IMR-90 (cell line): ENCODE results near the gene SPHK2. TPM values are rescaled to one million over a fixed set of nuclear protein-coding genes. Genes with fewer than 3 reads are reported as not detected.

Experiments used
- ATAC-seq: fragments of 200-7000 bp; cut with Tn5 transposase; 2 replicates; pipeline ENCODE4 v1.9.1; 2020; ENCODE audit warnings: low read depth, mild to moderate bottlenecking, moderate library complexity
- BruUV-seq: library from RNA; stranded (reverse); fragments of 400-500 nt; replicated peaks from 2 replicates; lab custom pipeline; 2021; lab: Mats Ljungman, UMichigan
- CTCF ChIA-PET: fragments of 300-600 bp; formaldehyde crosslinking; extraction: SDS; loops from one replicate; lab custom pipeline; 2021; ENCODE audit warnings: antibody characterized with exemption; lab: Yijun Ruan, JAX
- POLR2A ChIA-PET: fragments of 300-600 bp; sonication (Branson Sonifier 250); formaldehyde crosslinking; loops from one replicate; lab custom pipeline; 2022; ENCODE audit warnings: antibody characterized with exemption; ENCODE audit not compliant: unreplicated experiment; lab: Charles Lee
- DNase-seq: peaks from one replicate; pipeline ENCODE4 v3.0.0; 2013
- H2AFZ ChIP-seq: replicated peaks from 2 replicates; pipeline ENCODE3; 2013; ENCODE audit warnings: low read length, mild to moderate bottlenecking; ENCODE audit not compliant: poor library complexity
- H2AK5ac ChIP-seq: 2 replicates; pipeline ENCODE4 v1.6.1; 2013; ENCODE audit warnings: low read depth, low read length, inconsistent platforms
- H2AK9ac ChIP-seq: replicated peaks from 2 replicates; pipeline ENCODE3; 2013; ENCODE audit warnings: mild to moderate bottlenecking, low read depth, low read length, moderate library complexity; ENCODE audit not compliant: poor library complexity
- H2BK120ac ChIP-seq: 2 replicates; pipeline ENCODE4 v1.6.1; 2013; ENCODE audit warnings: low read depth, low read length, inconsistent platforms
- H2BK15ac ChIP-seq: 3 replicates; pipeline ENCODE4 v1.6.1; 2013; ENCODE audit warnings: low read depth, low read length, inconsistent platforms
- H2BK20ac ChIP-seq: 2 replicates; pipeline ENCODE4 v1.6.1; 2013; ENCODE audit warnings: low read depth, mild to moderate bottlenecking, inconsistent platforms, low read length, moderate library complexity
- H2BK5ac ChIP-seq: 2 replicates; pipeline ENCODE4 v1.6.1; 2013; ENCODE audit warnings: mild to moderate bottlenecking, low read depth, low read length, inconsistent platforms; ENCODE audit not compliant: poor library complexity, severe bottlenecking
- H3K14ac ChIP-seq: replicated peaks from 2 replicates; pipeline ENCODE4 v1.6.1; 2013; ENCODE audit warnings: low read depth, low read length, inconsistent platforms
- H3K18ac ChIP-seq: 2 replicates; pipeline ENCODE4 v1.6.1; 2013; ENCODE audit warnings: low read depth, low read length, control low read depth
- H3K23ac ChIP-seq: 2 replicates; pipeline ENCODE4 v1.6.1; 2013; ENCODE audit warnings: low read depth, low read length, inconsistent platforms
- H3K27ac ChIP-seq: 2 replicates; pipeline ENCODE4 v1.5.1; 2013; ENCODE audit warnings: mild to moderate bottlenecking, control low read depth, low read length; ENCODE audit not compliant: insufficient read depth
- H3K27me3 ChIP-seq: 2 replicates; pipeline ENCODE4 v1.6.1; 2013; ENCODE audit warnings: low read length; ENCODE audit not compliant: control insufficient read depth, insufficient read depth
- H3K36me3 ChIP-seq: 2 replicates; pipeline ENCODE4 v1.6.1; 2013; ENCODE audit warnings: low read length, mixed read lengths; ENCODE audit not compliant: control insufficient read depth, insufficient read depth
- H3K4ac ChIP-seq: 2 replicates; pipeline ENCODE4 v1.6.1; 2013; ENCODE audit warnings: low read depth, low read length, inconsistent platforms
- H3K4me1 ChIP-seq: 2 replicates; pipeline ENCODE4 v1.6.1; 2013; ENCODE audit warnings: low read length, mixed read lengths; ENCODE audit not compliant: control insufficient read depth, insufficient read depth
- H3K4me2 ChIP-seq: 2 replicates; pipeline ENCODE4 v1.6.1; 2013; ENCODE audit warnings: low read depth, mild to moderate bottlenecking, control low read depth, low read length, moderate library complexity
- H3K4me3 ChIP-seq: 2 replicates; pipeline ENCODE4 v1.5.1; 2013; ENCODE audit warnings: low read depth, mild to moderate bottlenecking, control low read depth, low read length, moderate library complexity; ENCODE audit not compliant: insufficient read depth
- H3K56ac ChIP-seq: 2 replicates; pipeline ENCODE4 v1.6.1; 2013; ENCODE audit warnings: low read length, inconsistent platforms; ENCODE audit not compliant: insufficient read depth; ENCODE audit errors: extremely low read depth
- H3K79me1 ChIP-seq, 2 experiments: 2 replicates each; pipeline ENCODE4 v1.6.1; 2013; ENCODE audit warnings: low read length in 2 of 2, inconsistent platforms in 1 of 2, low read depth in 1 of 2
- H3K9ac ChIP-seq: 2 replicates; pipeline ENCODE4 v1.6.1; 2013; ENCODE audit warnings: low read depth, low read length, control low read depth
- H3K9me1 ChIP-seq: 2 replicates; pipeline ENCODE4 v1.6.1; 2013; ENCODE audit warnings: low read length, inconsistent platforms; ENCODE audit not compliant: insufficient read depth
- H3K9me3 ChIP-seq: 2 replicates; pipeline ENCODE4 v1.6.1; 2013; ENCODE audit warnings: low read length; ENCODE audit not compliant: control insufficient read depth, insufficient read depth
- H4K20me1 ChIP-seq: 2 replicates; pipeline ENCODE4 v1.6.1; 2013; ENCODE audit warnings: low read length, inconsistent platforms; ENCODE audit not compliant: insufficient read depth
- H4K5ac ChIP-seq: 2 replicates; pipeline ENCODE4 v1.6.1; 2013; ENCODE audit warnings: mild to moderate bottlenecking, low read depth, low read length, control low read depth
- H4K8ac ChIP-seq, 2 experiments: 2 replicates each; pipeline ENCODE4 v1.6.1; 2013; ENCODE audit warnings: low read depth in 2 of 2, low read length in 2 of 2, control low read depth in 1 of 2, inconsistent platforms in 1 of 2
- H4K91ac ChIP-seq: 2 replicates; pipeline ENCODE4 v1.6.1; 2013; ENCODE audit warnings: low read depth, low read length, inconsistent platforms; ENCODE audit not compliant: insufficient read depth
- MAFK ChIP-seq: IDR thresholded peaks from 2 replicates; pipeline ENCODE4 v1.6.1; 2012; ENCODE audit warnings: low read depth, low read length, improper control_type of control experiment
- MAZ ChIP-seq: IDR thresholded peaks from 2 replicates; pipeline ENCODE4 v1.6.1; 2012; ENCODE audit warnings: low read depth, mild to moderate bottlenecking, low read length, improper control_type of control experiment, moderate library complexity, borderline replicate concordance
- WGBS, 2 experiments: methylation state at CpG; one replicate each; pipeline versions ENCODE4 v1.1.5 to v1.1.7; 2013; ENCODE audit warnings: missing lambda C conversion rate in 2 of 2; ENCODE audit not compliant: insufficient read length in 1 of 2; ENCODE audit errors: extremely low coverage in 2 of 2; 5-methylcytosine and 5-hydroxymethylcytosine counted together
- dilution Hi-C: fragments of 300-500 bp; cut with HindIII; formaldehyde crosslinking; loops from one replicate; pipeline ENCODE4 v1.14.3; 2018; ENCODE audit warnings: low sequenced_read_pairs; ENCODE audit not compliant: unreplicated experiment
- in situ Hi-C: fragments of 300-500 bp; cut with MboI; formaldehyde crosslinking; loops from 3 replicates; pipeline ENCODE4 v1.14.3; 2019; ENCODE audit warnings: low sequenced_read_pairs, inconsistent platforms, mixed read lengths
- intact Hi-C: fragments of 100-400 bp; cut with micrococcal nuclease; formaldehyde crosslinking; loops from 2 replicates; pipeline ENCODE4 v1.10.0; 2022
- polyA plus RNA-seq, 3 experiments: library from polyadenylated mRNA; depleted of rRNA; stranded (reverse); fragments of >200 nt; gene quantifications; 2 replicates each; pipeline ENCODE4 v1.2.3, GENCODE V29; 2012; ENCODE audit warnings: low replicate concordance in 1 of 3
- total RNA-seq: library from RNA; depleted of rRNA; stranded (reverse); fragments of >200 nt; gene quantifications from 2 replicates; pipeline ENCODE4 v1.2.3, GENCODE V29; 2012

Gene SPHK2
- total and polyA plus RNA-seq, 2 of the 4 experiments (the other 2 are of a cell fraction), result 1.6 to 9.9 TPM

GRCh38 chr19:48615231-48616040 lies 3.9 kb upstream of the SPHK2 start:
- in situ Hi-C loops, result no loop called here
- 87% methylated on average over 8 of the region's 19 CpGs; no CpG with 5 or more reads in 1 of the 2 experiments for WGBS, 2 experiments
- DNase-seq, result no peak

More at GRCh38 chr19:48615231-48616040, 3.9 kb upstream of the SPHK2 start:
- Histone ChIP-seq H3K18ac (no peak overlapping the region), H2BK15ac (no peak overlapping the region), H3K27ac (no peak overlapping the region), H3K27me3 (no peaks in the 10 kb centered on the region), H2BK20ac (no peak overlapping the region), H3K9me1 (peaks cover 4% of the 10 kb centered on the region), H4K8ac (no peak overlapping the region), H3K23ac (no peak overlapping the region), H3K9ac (no peak overlapping the region), H3K36me3 (peaks cover 28% of the 10 kb centered on the region), H2AK9ac (no peak overlapping the region), H3K4me2 (no peak overlapping the region), H3K4me3 (no peak overlapping the region), H2BK5ac (no peak overlapping the region), H3K56ac (no peak overlapping the region), H4K20me1 (peaks cover 53% of the 10 kb centered on the region), H2BK120ac (no peak overlapping the region), H3K9me3 (no peaks in the 10 kb centered on the region), H3K4ac (no peak overlapping the region), H2AFZ (no peak overlapping the region), H4K5ac (no peak overlapping the region), H3K79me1 (peaks cover 16 to 47% of the 10 kb centered on the region in 2 experiments; a peak in 3 of 4 replicates), H3K14ac (no peak overlapping the region), H4K91ac (no peak overlapping the region), H3K4me1 (peaks cover 8% of the 10 kb centered on the region), H2AK5ac (no peak overlapping the region)
- CTCF ChIA-PET, result no interaction called here
- dilution Hi-C loops (no loop called here), intact Hi-C loops (no loop called here)
- no peak for ATAC-seq
- TF ChIP-seq MAZ, result no peak
- peak; percentile 41 for TF ChIP-seq MAFK
- no TSS peak for BruUV-seq
- POLR2A ChIA-PET, result no interaction called here
